ENCODE data around the gene FOCAD. TPM values are rescaled to one million over a fixed set of nuclear protein-coding genes. Genes with fewer than 3 reads are reported as not detected.

The FOCAD gene
- total and polyA plus RNA-seq, 2 of the 8 experiments (the other 6 are each of a cell fraction or from before 2014, with no cell fraction given), result 22.0 to 38.4 TPM

DNA sequence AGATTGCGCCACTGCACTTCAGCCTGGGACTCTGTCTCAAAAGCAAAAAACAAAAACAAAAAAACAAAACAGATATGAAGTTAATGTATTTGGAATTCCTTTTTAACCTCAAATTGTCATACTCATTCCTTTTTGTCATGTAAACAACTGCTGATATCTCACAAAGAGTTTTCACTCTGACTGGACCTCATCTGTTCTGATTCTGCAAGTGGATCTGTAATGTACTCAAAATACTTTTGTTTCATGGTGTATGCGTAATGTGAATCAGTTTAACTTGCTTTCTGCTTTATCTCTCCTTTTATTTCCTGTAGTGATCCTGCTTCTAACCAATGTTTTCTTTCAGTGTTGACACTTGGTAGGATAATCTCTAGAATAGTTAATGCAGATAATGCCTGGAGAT is 106.7 kb downstream of the FOCAD start:
- H3K9ac ChIP-seq (replicated peaks in 1 of 4; ENCODE audit: extremely low read depth in 1 of 4, low read depth in 3 of 4, low read length in 3 of 4), result no peak overlapping the region
- no peak overlapping the region for H2BK15ac ChIP-seq (ENCODE audit: low read length)
- no peak overlapping the region for H2BK20ac ChIP-seq (ENCODE audit: low read length)
- FAIRE-seq, result no peak
- H3K4me3 ChIP-seq (ENCODE audit: extremely low read depth in 1 of 4, insufficient read depth in 2 of 4, low read depth in 3 of 4, low read length in 4 of 4), result no peak overlapping the region
- H4K8ac ChIP-seq (ENCODE audit: extremely low read depth, insufficient read depth, low read length), result no peak overlapping the region
- H3K23me2 ChIP-seq (ENCODE audit: low read depth, low read length), result no peaks in the 10 kb centered on the region; the same call in 1 of the 2 replicates
- H2BK120ac ChIP-seq (replicated peaks; ENCODE audit: low read depth, low read length), result no peak overlapping the region
- H4K5ac ChIP-seq (ENCODE audit: insufficient read length, low read depth, low read length), result no peak overlapping the region
- no peak overlapping the region for H3K27ac ChIP-seq (ENCODE audit: low read depth, low read length)
- CTCF ChIA-PET (ENCODE audit: partially characterized antibody), result interaction anchor here (0.7 kb wide), 1 partner anchor 366 kb away, joined by 3 read pairs; no protein-coding TSS in a partner anchor
- peaks cover 0 to 13% (median 0%) of the 10 kb centered on the region in 4 experiments; a peak in 1 of 8 replicates for H3K36me3 ChIP-seq (ENCODE audit: control insufficient read depth in 2 of 4, insufficient read depth in 4 of 4, low read length in 3 of 4)
- no peaks in the 10 kb centered on the region for H3K27me3 ChIP-seq (replicated peaks in 1 of 4; ENCODE audit: control insufficient read depth in 3 of 4, extremely low read depth in 1 of 4, insufficient read depth in 3 of 4, low read length in 3 of 4)
- H3K4me1 ChIP-seq (replicated peaks in 1 of 4; ENCODE audit: control insufficient read depth in 3 of 4, insufficient read depth in 4 of 4, low read length in 3 of 4), result no peaks in the 10 kb centered on the region
- no peaks in the 10 kb centered on the region for H3K79me2 ChIP-seq (ENCODE audit: control insufficient read depth in 1 of 2, insufficient read depth in 2 of 2, low read length in 2 of 2)
- no peak overlapping the region for H3K14ac ChIP-seq (ENCODE audit: insufficient read length)
- no peak overlapping the region for H2BK12ac ChIP-seq (ENCODE audit: low read depth, low read length)
- no peak overlapping the region for H2AK5ac ChIP-seq (ENCODE audit: low read depth, low read length)
- no peak for DNase-seq (ENCODE audit: low read depth in 1 of 2, low spot score in 2 of 2)
- no peak overlapping the region for H3K4ac ChIP-seq (replicated peaks; ENCODE audit: insufficient read length, low read depth, low read length)
- no peaks in the 10 kb centered on the region for H4K20me1 ChIP-seq (replicated peaks in 1 of 2; ENCODE audit: control insufficient read depth in 1 of 2, insufficient read depth in 2 of 2, low read length in 2 of 2)
- H3K18ac ChIP-seq (ENCODE audit: extremely low read depth, low read length), result no peak overlapping the region
- H2AFZ ChIP-seq (ENCODE audit: low read length), result no peak overlapping the region
- H3K4me2 ChIP-seq (ENCODE audit: insufficient read depth in 1 of 2, low read depth in 2 of 2, low read length in 2 of 2), result no peak overlapping the region
- H3K9me3 ChIP-seq (ENCODE audit: insufficient read depth in 2 of 2, low read depth in 1 of 2, low read length in 1 of 2), result no peaks in the 10 kb centered on the region
- no peak overlapping the region for H3K56ac ChIP-seq (replicated peaks; ENCODE audit: insufficient read length, low read depth, low read length)
- no peaks in the 10 kb centered on the region for H3K79me1 ChIP-seq (ENCODE audit: low read depth, low read length)
- WGBS, 2 experiments (ENCODE audit: extremely low coverage in 1 of 2, insufficient coverage in 1 of 2, insufficient read length in 1 of 2, insufficient replicate concordance in 2 of 2, low coverage in 1 of 2, low lambda C conversion rate in 2 of 2, missing lambda C conversion rate in 1 of 2), result 93% methylated on average over 2 of the region's 2 CpGs; no CpG with 5 or more reads in 1 of the 2 experiments
- no peak overlapping the region for H4K91ac ChIP-seq (replicated peaks; ENCODE audit: insufficient read length, low read length)
- no peak overlapping the region for H2BK5ac ChIP-seq (ENCODE audit: low read depth, low read length)
- POLR2A ChIA-PET (ENCODE audit: partially characterized antibody), result no interaction called here
- H3K23ac ChIP-seq (ENCODE audit: insufficient read length), result no peak overlapping the region
- TF ChIP-seq TAF1 (IDR thresholded peaks at IDR 0.05; ENCODE audit: low read depth, low read length) (no peak), EP300 (IDR thresholded peaks at IDR 0.05; ENCODE audit: borderline replicate concordance in 1 of 2, low read depth in 2 of 2, low read length in 2 of 2) (no peak), POLR2A (IDR thresholded peaks at IDR 0.05; ENCODE audit: control extremely low read depth in 1 of 2, low read depth in 2 of 2, low read length in 2 of 2) (no peak), MAFK (IDR thresholded peaks at IDR 0.05; ENCODE audit: low read depth, low read length) (no peak), TCF12 (IDR thresholded peaks at IDR 0.05; ENCODE audit: low read depth, low read length) (no peak), HDAC2 (IDR thresholded peaks at IDR 0.05; ENCODE audit: borderline replicate concordance in 1 of 2, low read depth in 2 of 2, low read length in 2 of 2) (no peak), EZH2 (IDR thresholded peaks at IDR 0.05; ENCODE audit: low read depth, low read length, severe bottlenecking) (no peak), FOSL1 (IDR thresholded peaks at IDR 0.05; ENCODE audit: insufficient read depth, low read depth, low read length) (no peak), KDM5A (IDR thresholded peaks at IDR 0.05; ENCODE audit: low read length) (no peak)
- TF ChIP-seq, protein P1, sequence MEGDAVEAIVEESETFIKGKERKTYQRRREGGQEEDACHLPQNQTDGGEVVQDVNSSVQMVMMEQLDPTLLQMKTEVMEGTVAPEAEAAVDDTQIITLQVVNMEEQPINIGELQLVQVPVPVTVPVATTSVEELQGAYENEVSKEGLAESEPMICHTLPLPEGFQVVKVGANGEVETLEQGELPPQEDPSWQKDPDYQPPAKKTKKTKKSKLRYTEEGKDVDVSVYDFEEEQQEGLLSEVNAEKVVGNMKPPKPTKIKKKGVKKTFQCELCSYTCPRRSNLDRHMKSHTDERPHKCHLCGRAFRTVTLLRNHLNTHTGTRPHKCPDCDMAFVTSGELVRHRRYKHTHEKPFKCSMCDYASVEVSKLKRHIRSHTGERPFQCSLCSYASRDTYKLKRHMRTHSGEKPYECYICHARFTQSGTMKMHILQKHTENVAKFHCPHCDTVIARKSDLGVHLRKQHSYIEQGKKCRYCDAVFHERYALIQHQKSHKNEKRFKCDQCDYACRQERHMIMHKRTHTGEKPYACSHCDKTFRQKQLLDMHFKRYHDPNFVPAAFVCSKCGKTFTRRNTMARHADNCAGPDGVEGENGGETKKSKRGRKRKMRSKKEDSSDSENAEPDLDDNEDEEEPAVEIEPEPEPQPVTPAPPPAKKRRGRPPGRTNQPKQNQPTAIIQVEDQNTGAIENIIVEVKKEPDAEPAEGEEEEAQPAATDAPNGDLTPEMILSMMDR (IDR thresholded peaks at IDR 0.05; ENCODE audit: control extremely low read depth in 1 of 3, insufficient read depth in 1 of 3, low read depth in 1 of 3, low read length in 3 of 3), result no peak
- TF ChIP-seq, protein P2, sequence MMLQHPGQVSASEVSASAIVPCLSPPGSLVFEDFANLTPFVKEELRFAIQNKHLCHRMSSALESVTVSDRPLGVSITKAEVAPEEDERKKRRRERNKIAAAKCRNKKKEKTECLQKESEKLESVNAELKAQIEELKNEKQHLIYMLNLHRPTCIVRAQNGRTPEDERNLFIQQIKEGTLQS (IDR thresholded peaks at IDR 0.05; ENCODE audit: insufficient read depth, low read depth, low read length), result no peak

Measured in H1 (cell line).